ENCODE data around the gene CDC23. TPM values are rescaled to one million over a fixed set of nuclear protein-coding genes. Genes with fewer than 3 reads are reported as not detected.

Gene CDC23
- total and polyA plus RNA-seq, 10 of the 15 experiments (the other 5 are each of a cell fraction or from before 2014, with no cell fraction given) = 37.1 to 66.1 (median 48.6) TPM

DNA sequence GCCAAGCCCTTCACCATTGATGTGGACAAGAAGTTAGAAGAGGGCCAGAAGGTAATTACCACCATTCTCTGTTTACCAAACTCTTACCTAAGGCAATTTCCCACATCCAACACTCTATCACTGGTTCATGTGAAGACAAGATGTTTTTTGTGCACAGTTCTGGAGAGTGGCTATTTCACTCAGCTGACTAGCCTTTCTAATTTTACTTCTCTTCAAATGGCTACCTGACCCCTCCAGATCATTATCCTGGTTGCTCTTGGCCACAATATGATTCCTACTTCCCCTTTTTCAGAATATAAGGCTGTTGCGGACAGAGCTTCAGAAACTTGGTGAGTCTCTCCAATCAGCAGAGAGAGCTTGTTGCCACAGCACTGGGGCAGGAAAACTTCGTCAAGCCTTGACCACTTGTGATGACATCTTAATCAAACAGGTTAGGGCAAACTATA is 27.1 kb downstream of the CDC23 start (continued):
- TF ChIP-seq PAX8 (IDR thresholded peaks at IDR 0.05) (no peak), ZNF24 (IDR thresholded peaks at IDR 0.05) (no peak), EGR1 (IDR thresholded peaks at IDR 0.05; ENCODE audit: borderline replicate concordance in 1 of 2, low read depth in 2 of 2, low read length in 2 of 2) (no peak), ESRRA (IDR thresholded peaks at IDR 0.05; ENCODE audit: low read length) (no peak), BCL11A (IDR thresholded peaks at IDR 0.05; ENCODE audit: low read depth, low read length) (peak; percentile 74; the same call in 1 of the 2 replicates), PKNOX1 (IDR thresholded peaks at IDR 0.05) (no peak), MEF2B (IDR thresholded peaks at IDR 0.05; ENCODE audit: partially characterized antibody, poor library complexity, severe bottlenecking) (no peak), MTA2 (IDR thresholded peaks at IDR 0.05; ENCODE audit: low read depth) (peak; percentile 81), POLR2A (IDR thresholded peaks at IDR 0.05; ENCODE audit: low read depth, low read length) (no peak), EP300 (IDR thresholded peaks at IDR 0.05; ENCODE audit: borderline replicate concordance in 1 of 2, control insufficient read depth in 1 of 2, low read depth in 2 of 2, low read length in 2 of 2) (no peak), BACH1 (IDR thresholded peaks at IDR 0.05; ENCODE audit: borderline replicate concordance) (no peak), IKZF2 (IDR thresholded peaks at IDR 0.05) (peak in 1 of 2 experiments; percentile 42; a peak in 2 of 4 replicates), SREBF2 (IDR thresholded peaks at IDR 0.05; ENCODE audit: low read length) (no peak), POLR2AphosphoS2 (IDR thresholded peaks at IDR 0.05; ENCODE audit: low read depth, low read length) (no peak), TAF1 (IDR thresholded peaks at IDR 0.05; ENCODE audit: borderline replicate concordance, low read depth, low read length) (no peak), SRF (IDR thresholded peaks at IDR 0.05; ENCODE audit: low read depth in 2 of 2, low read length in 2 of 2) (no peak), ETV6 (conservative IDR thresholded peaks at IDR 0.05 in 1 of 2, IDR thresholded peaks at IDR 0.05 in 1 of 2; ENCODE audit: borderline replicate concordance in 1 of 2, low read depth in 1 of 2) (no peak), SIN3A (IDR thresholded peaks at IDR 0.05; ENCODE audit: low read depth, low read length) (no peak), ZNF384 (IDR thresholded peaks at IDR 0.05; ENCODE audit: borderline replicate concordance, low read depth, low read length) (no peak), SKIL (IDR thresholded peaks at IDR 0.05; ENCODE audit: low read depth, poor library complexity, severe bottlenecking) (no peak), SP1 (IDR thresholded peaks at IDR 0.05; ENCODE audit: low read depth, low read length) (peak; percentile 16), BHLHE40 (IDR thresholded peaks at IDR 0.05; ENCODE audit: borderline replicate concordance in 1 of 2, low read depth in 2 of 2, low read length in 1 of 2) (0 out of 4 replicates have a peak, but pooled peaks of 1 of the 2 experiments have one; percentile 12), TCF3 (IDR thresholded peaks at IDR 0.05; ENCODE audit: borderline replicate concordance, insufficient read depth, low read depth, low read length) (no peak), CBX3 (IDR thresholded peaks at IDR 0.05; ENCODE audit: borderline replicate concordance, low read depth) (no peak), FOXK2 (IDR thresholded peaks at IDR 0.05) (no peak), RAD51 (IDR thresholded peaks at IDR 0.05) (0 out of 2 replicates have a peak, but pooled peaks have one; percentile 26), SPI1 (IDR thresholded peaks at IDR 0.05; ENCODE audit: borderline replicate concordance, insufficient read depth, low read depth, low read length) (peak; percentile 95), HDGF (IDR thresholded peaks at IDR 0.05) (no peak), ZSCAN29 (IDR thresholded peaks at IDR 0.05) (no peak), MEF2A (IDR thresholded peaks at IDR 0.05; ENCODE audit: insufficient read depth, low read depth, low read length) (no peak)
